ENCODE data around the gene OTUD6A. TPM values are rescaled to one million over a fixed set of nuclear protein-coding genes. Genes with fewer than 3 reads are reported as not detected.

The OTUD6A gene
- total RNA-seq, 1 donor from 2014 or later: not detected

GRCh38 chrX:70062961-70063550, 799 bp downstream of the OTUD6A start:
- H3K4me3 ChIP-seq: no peak overlapping the region
- intact Hi-C loops (cut with DNase I): no loop called here
- TF ChIP-seq, protein P1, sequence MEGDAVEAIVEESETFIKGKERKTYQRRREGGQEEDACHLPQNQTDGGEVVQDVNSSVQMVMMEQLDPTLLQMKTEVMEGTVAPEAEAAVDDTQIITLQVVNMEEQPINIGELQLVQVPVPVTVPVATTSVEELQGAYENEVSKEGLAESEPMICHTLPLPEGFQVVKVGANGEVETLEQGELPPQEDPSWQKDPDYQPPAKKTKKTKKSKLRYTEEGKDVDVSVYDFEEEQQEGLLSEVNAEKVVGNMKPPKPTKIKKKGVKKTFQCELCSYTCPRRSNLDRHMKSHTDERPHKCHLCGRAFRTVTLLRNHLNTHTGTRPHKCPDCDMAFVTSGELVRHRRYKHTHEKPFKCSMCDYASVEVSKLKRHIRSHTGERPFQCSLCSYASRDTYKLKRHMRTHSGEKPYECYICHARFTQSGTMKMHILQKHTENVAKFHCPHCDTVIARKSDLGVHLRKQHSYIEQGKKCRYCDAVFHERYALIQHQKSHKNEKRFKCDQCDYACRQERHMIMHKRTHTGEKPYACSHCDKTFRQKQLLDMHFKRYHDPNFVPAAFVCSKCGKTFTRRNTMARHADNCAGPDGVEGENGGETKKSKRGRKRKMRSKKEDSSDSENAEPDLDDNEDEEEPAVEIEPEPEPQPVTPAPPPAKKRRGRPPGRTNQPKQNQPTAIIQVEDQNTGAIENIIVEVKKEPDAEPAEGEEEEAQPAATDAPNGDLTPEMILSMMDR (IDR thresholded peaks at IDR 0.05): no peak
- ATAC-seq (no peak), DNase-seq (no peak)
- no peak overlapping the region for H3K27ac ChIP-seq
- no peaks in the 10 kb centered on the region for H3K27me3 ChIP-seq (ENCODE audit: low read depth)
- no peaks in the 10 kb centered on the region for H3K36me3 ChIP-seq
- H3K4me1 ChIP-seq: no peaks in the 10 kb centered on the region
- no peaks in the 10 kb centered on the region for H3K9me3 ChIP-seq

DNA sequence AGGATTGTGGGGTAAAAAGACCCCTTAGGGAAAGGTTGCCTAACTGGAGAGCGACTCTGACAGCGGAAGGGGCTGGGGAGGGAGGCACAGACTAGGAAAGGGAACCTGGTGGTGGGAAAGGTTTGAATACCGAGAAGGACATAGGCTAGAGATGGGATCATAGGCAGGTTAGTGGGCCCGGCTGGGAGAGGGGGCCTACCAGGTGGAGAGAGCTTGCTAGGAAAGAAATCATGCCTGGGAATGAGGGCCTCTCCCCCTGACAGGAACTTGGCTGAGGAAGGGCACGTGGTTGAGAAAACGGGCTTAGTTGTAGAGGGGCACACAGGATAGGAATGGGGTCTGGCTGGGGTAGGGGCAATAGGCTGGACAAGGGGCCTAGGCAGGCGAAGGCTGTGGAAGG, 4.4 kb downstream of the OTUD6A start:
- H3K9me3 ChIP-seq: no peaks in the 10 kb centered on the region
- no peak overlapping the region for H3K27ac ChIP-seq
- no peaks in the 10 kb centered on the region for H3K27me3 ChIP-seq (ENCODE audit: low read depth)
- TF ChIP-seq, protein P1 (IDR thresholded peaks at IDR 0.05): no peak
- H3K36me3 ChIP-seq: no peaks in the 10 kb centered on the region
- ATAC-seq: no peak
- H3K4me3 ChIP-seq: no peak overlapping the region
- no peaks in the 10 kb centered on the region for H3K4me1 ChIP-seq
- no peak for DNase-seq
- intact Hi-C loops (cut with DNase I): no loop called here

GRCh38 chrX:70079297-70079696, 17.0 kb downstream of the OTUD6A start:
- DNase-seq: no peak
- Histone ChIP-seq H3K27ac (no peak overlapping the region), H3K4me1 (no peaks in the 10 kb centered on the region), H3K36me3 (no peaks in the 10 kb centered on the region), H3K9me3 (no peaks in the 10 kb centered on the region), H3K27me3 (ENCODE audit: low read depth) (no peaks in the 10 kb centered on the region), H3K4me3 (no peak overlapping the region)
- TF ChIP-seq, protein P1 (IDR thresholded peaks at IDR 0.05): no peak
- no peak for ATAC-seq
- intact Hi-C loops (cut with DNase I): no loop called here

DNA sequence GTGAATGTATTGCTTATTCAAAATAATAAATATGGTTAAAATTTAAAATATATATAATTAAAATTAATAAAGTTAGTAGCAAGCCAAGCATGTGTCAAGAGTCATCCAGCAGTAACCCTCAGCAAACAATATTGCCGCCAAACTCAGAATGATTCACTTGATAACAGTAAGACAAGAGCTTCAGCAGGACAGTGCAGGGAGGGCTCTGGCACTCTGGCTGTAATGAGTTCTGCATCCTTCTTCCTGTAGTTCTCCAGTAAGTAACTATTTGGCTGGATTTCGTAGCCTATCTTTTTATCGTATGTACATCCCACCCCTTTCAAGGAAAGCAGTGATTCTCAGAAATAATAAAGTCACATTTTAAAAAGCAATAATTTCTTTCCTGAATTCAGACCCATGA, 17.6 kb downstream of the OTUD6A start:
- TF ChIP-seq, protein P1 (IDR thresholded peaks at IDR 0.05): no peak
- no peak overlapping the region for H3K27ac ChIP-seq
- intact Hi-C loops (cut with DNase I): no loop called here
- H3K9me3 ChIP-seq: no peaks in the 10 kb centered on the region
- H3K27me3 ChIP-seq (ENCODE audit: low read depth): no peaks in the 10 kb centered on the region
- ATAC-seq (no peak), DNase-seq (no peak)
- H3K4me3 ChIP-seq: no peak overlapping the region
- no peaks in the 10 kb centered on the region for H3K4me1 ChIP-seq
- H3K36me3 ChIP-seq: no peaks in the 10 kb centered on the region

GRCh38 chrX:70082723-70083122, 20.5 kb downstream of the OTUD6A start:
- Histone ChIP-seq H3K4me3 (no peak overlapping the region), H3K9me3 (no peaks in the 10 kb centered on the region), H3K36me3 (no peaks in the 10 kb centered on the region), H3K27me3 (ENCODE audit: low read depth) (no peaks in the 10 kb centered on the region), H3K27ac (no peak overlapping the region), H3K4me1 (no peaks in the 10 kb centered on the region)
- ATAC-seq (no peak), DNase-seq (no peak)
- TF ChIP-seq, protein P1 (IDR thresholded peaks at IDR 0.05): no peak
- intact Hi-C loops (cut with DNase I): no loop called here
